Gastroesophageal sphincter (tissue), 4 donors: ENCODE measurements around the gene ZNF565. TPM values are rescaled to one million over a fixed set of nuclear protein-coding genes. Genes with fewer than 3 reads are reported as not detected.
A peak's percentile ranks its signal among the peaks of the same experiment; 100 is the strongest.
"Not testable (repeated sequence)": the region's sequence is repeated elsewhere in the genome, so short reads cannot be mapped to it uniquely, and the experiment has no call there.

Experiments used
- ATAC-seq: fragments of 150-250 bp; one replicate; pipeline ENCODE4 v1.9.1; 2016; ENCODE audit warnings: mild to moderate bottlenecking, moderate library complexity
- H3K27ac ChIP-seq, 4 donors: fragments of 200-600 bp; sonication (generic) in 3 of 4; 1 replicate in 3 of 4; 2 replicates in 1 of 4; pipeline ENCODE4 v1.5.1; 2016 to 2019
- H3K27me3 ChIP-seq: fragments of 200-600 bp; sonication (generic); one replicate; pipeline ENCODE4 v1.5.1; 2019
- H3K36me3 ChIP-seq, 2 donors: fragments of 200-600 bp; sonication (generic); one replicate each; pipeline ENCODE4 v1.5.1; 2019; ENCODE audit warnings: control low read depth in 1 of 2
- H3K4me1 ChIP-seq, 3 donors: fragments of 200-600 bp; sonication (generic); 1 replicate in 2 of 3; 2 replicates in 1 of 3; pipeline ENCODE4 v1.5.1; 2016 to 2019; ENCODE audit warnings: control low read depth in 2 of 3
- H3K4me3 ChIP-seq, 2 donors: fragments of 200-600 bp; sonication (generic); one replicate each; pipeline ENCODE4 v1.5.1; 2019; ENCODE audit warnings: mild to moderate bottlenecking in 1 of 2, moderate library complexity in 1 of 2
- H3K9me3 ChIP-seq, 3 donors: fragments of 200-600 bp; sonication (generic); one replicate each; pipeline ENCODE4 v1.5.1; 2017 to 2019; ENCODE audit warnings: control low read depth in 2 of 3
- EP300 ChIP-seq: sonication (generic); formaldehyde crosslinking; IDR thresholded peaks from one replicate; pipeline ENCODE4 v1.6.1; 2017; ENCODE audit warnings: antibody characterized with exemption, mild to moderate bottlenecking
- POLR2A ChIP-seq, 2 donors: fragments of 450-650 bp; IDR thresholded peaks; one replicate each; pipeline ENCODE4 v1.6.1; 2017; ENCODE audit warnings: antibody characterized with exemption in 2 of 2, mild to moderate bottlenecking in 2 of 2, moderate library complexity in 1 of 2
- POLR2AphosphoS5 ChIP-seq: sonication (generic); formaldehyde crosslinking; IDR thresholded peaks from one replicate; pipeline ENCODE4 v1.6.1; 2017; ENCODE audit warnings: antibody characterized with exemption
- WGBS, 2 donors: methylation state at CpG; one replicate each; pipeline ENCODE4 v1.1.5; 2018; ENCODE audit warnings: low coverage in 1 of 2; 5-methylcytosine and 5-hydroxymethylcytosine counted together
- total RNA-seq, 4 donors: library from RNA; depleted of rRNA; stranded (reverse); fragments of >200 nt; gene quantifications; one replicate each; pipeline ENCODE4 v1.1.0, GENCODE V29; 2016
- TF ChIP-seq, protein P1 (sequence below), 4 experiments: fragments of 200-600 bp in 2 of 4; fragments of 450-650 bp in 2 of 4; sonication (generic) in 1 of 4; IDR thresholded peaks; one replicate each; pipeline ENCODE4 v1.5.1; 2017 to 2019; ENCODE audit warnings: antibody characterized with exemption in 4 of 4, mild to moderate bottlenecking in 2 of 4, moderate library complexity in 2 of 4

ZNF565 gene
- total RNA-seq, 4 donors from 2014 or later = 4.4 to 6.3 (median 5.8) TPM

- no peak overlapping the region for H3K4me3 ChIP-seq
These were observed 22.0 kb upstream of the ZNF565 start for GRCh38 chr19:36236304-36236945.

DNA sequence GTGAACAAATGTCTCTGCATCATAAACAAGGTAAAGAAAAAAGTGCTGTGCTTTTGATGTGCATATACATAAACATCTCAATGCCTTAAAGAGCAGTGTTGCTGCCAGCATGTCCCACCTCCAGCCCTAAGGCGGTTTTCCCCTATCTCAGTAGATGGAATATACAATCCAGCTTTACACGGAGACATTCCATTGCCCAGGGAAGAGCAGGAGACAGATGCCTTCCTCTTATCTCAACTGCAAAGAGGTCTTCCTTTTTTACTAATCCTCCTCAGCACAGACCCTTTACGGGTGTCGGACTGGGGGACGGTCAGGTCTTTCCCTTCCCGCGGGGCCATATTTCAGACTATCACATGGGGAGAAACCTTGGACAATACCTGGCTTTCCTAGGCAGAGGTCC, 19.2 kb upstream of the ZNF565 start:
- not testable (repeated sequence) for H3K4me3 ChIP-seq, H3K27ac ChIP-seq, H3K27me3 ChIP-seq, H3K4me1 ChIP-seq, ATAC-seq
- Histone ChIP-seq H3K36me3 (peaks cover 8 to 99% of the 10 kb centered on the region in 2 donors), H3K9me3 (peaks cover 0 to 21% (median 2%) of the 10 kb centered on the region in 3 donors)
- 55 to 89% methylated on average over 2 of the region's 7 CpGs for WGBS, 2 donors

More at GRCh38 chr19:36236304-36236945, 22.0 kb upstream of the ZNF565 start:
- 89 to 96% methylated on average over 4 to 6 of the region's 6 CpGs for WGBS, 2 donors
- TF ChIP-seq, protein P1, sequence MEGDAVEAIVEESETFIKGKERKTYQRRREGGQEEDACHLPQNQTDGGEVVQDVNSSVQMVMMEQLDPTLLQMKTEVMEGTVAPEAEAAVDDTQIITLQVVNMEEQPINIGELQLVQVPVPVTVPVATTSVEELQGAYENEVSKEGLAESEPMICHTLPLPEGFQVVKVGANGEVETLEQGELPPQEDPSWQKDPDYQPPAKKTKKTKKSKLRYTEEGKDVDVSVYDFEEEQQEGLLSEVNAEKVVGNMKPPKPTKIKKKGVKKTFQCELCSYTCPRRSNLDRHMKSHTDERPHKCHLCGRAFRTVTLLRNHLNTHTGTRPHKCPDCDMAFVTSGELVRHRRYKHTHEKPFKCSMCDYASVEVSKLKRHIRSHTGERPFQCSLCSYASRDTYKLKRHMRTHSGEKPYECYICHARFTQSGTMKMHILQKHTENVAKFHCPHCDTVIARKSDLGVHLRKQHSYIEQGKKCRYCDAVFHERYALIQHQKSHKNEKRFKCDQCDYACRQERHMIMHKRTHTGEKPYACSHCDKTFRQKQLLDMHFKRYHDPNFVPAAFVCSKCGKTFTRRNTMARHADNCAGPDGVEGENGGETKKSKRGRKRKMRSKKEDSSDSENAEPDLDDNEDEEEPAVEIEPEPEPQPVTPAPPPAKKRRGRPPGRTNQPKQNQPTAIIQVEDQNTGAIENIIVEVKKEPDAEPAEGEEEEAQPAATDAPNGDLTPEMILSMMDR (IDR thresholded peaks at IDR 0.05) = no peak
- TF ChIP-seq POLR2AphosphoS5 = no peak
- no peak for TF ChIP-seq EP300
- TF ChIP-seq POLR2A (IDR thresholded peaks at IDR 0.05) = no peak
- H3K9me3 ChIP-seq = peaks cover 0 to 21% (median 2%) of the 10 kb centered on the region in 3 donors
- no peaks in the 10 kb centered on the region for H3K4me1 ChIP-seq
- H3K27me3 ChIP-seq = no peaks in the 10 kb centered on the region
- H3K27ac ChIP-seq = no peak overlapping the region
- no peak for ATAC-seq
- H3K36me3 ChIP-seq = peaks cover 8 to 89% of the 10 kb centered on the region in 2 donors

DNA sequence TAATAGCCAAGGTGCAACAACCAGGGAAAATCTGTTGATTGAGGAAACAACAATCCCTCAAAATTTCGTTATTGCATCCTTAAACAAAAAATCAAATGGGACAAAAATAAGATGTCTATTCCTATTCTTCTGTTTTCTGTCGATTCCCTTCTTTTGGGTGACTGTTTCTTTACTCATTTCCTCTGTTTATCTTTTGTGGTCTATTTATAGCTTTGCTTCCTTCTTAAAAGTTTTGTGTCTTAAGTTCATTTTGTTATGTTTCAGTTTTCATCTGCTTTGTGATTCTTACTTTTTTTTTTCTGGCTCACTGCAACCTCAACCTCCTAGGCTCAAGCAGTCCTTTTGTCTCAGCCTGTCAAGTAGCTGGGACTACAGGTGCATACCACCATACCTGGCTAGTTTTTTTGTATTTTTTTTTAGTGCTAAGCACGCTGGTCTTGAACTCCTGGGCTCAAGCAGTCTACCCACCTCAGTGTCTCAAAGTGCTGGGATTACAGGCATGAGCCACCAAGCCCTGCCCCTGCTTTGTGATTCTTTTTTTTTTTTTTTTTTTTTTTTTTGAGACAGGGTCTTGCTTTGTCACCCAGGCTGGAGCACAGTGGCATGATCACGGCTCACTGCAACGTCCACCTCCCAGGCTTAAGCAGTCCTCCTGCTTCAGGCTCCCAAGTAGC, 10.9 kb upstream of the ZNF565 start:
- TF ChIP-seq POLR2AphosphoS5 (no peak), EP300 (no peak), POLR2A (IDR thresholded peaks at IDR 0.05) (no peak)
- TF ChIP-seq, protein P1 (IDR thresholded peaks at IDR 0.05) = no peak
- Histone ChIP-seq H3K36me3 (peaks cover 0 to 76% of the 10 kb centered on the region in 2 donors), H3K9me3 (no peaks in the 10 kb centered on the region), H3K27ac (peak overlapping the region in 2 of 4 donors; percentile 26 to 36), H3K4me1 (peaks cover 0 to 55% (median 15%) of the 10 kb centered on the region in 3 donors), H3K27me3 (no peaks in the 10 kb centered on the region), H3K4me3 (no peak overlapping the region)
- ATAC-seq = no peak
- 22 to 35% methylated on average over 4 to 5 of the region's 5 CpGs for WGBS, 2 donors

DNA sequence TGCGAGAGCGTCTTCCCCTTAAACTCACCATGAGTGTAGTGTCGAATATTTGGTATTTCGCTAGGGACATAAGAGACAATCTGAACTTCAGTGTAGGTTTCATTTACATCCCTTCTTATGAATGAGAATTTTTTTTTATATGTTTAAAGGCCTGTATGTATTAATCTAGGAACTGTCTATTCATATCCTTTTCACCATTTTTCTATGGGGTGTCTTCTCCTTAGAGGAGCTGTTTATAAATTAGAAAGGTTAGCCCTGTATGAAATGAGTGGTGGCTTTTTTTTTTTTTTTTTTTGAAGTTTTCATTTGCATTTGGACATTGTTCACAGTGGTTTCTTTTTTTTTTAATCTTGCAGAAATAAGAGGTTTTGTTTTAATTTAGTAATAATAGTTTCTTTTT, 8.0 kb upstream of the ZNF565 start:
- 96% methylated on average over 4 of the region's 4 CpGs for WGBS, 2 donors
- no peak overlapping the region for H3K4me3 ChIP-seq
- H3K27ac ChIP-seq = no peak overlapping the region
- TF ChIP-seq POLR2AphosphoS5 (no peak), POLR2A (IDR thresholded peaks at IDR 0.05) (no peak), EP300 (no peak)
- TF ChIP-seq, protein P1 (IDR thresholded peaks at IDR 0.05) = no peak
- H3K27me3 ChIP-seq = no peaks in the 10 kb centered on the region
- ATAC-seq = no peak
- no peaks in the 10 kb centered on the region for H3K9me3 ChIP-seq
- H3K36me3 ChIP-seq = peaks cover 0 to 57% of the 10 kb centered on the region in 2 donors
- peaks cover 0 to 82% (median 15%) of the 10 kb centered on the region in 3 donors for H3K4me1 ChIP-seq

- TF ChIP-seq EP300 = no peak
- TF ChIP-seq POLR2A (IDR thresholded peaks at IDR 0.05) = no peak
- TF ChIP-seq, protein P1 (IDR thresholded peaks at IDR 0.05) = no peak
- no peak for TF ChIP-seq POLR2AphosphoS5
- no peaks in the 10 kb centered on the region for H3K27me3 ChIP-seq
- no peak overlapping the region for H3K4me3 ChIP-seq
- peaks cover 0 to 48% of the 10 kb centered on the region in 2 donors for H3K36me3 ChIP-seq
- H3K4me1 ChIP-seq = peaks cover 0 to 85% (median 18%) of the 10 kb centered on the region in 3 donors
- 89 to 100% methylated on average over 3 to 4 of the region's 4 CpGs for WGBS, 2 donors
- ATAC-seq = no peak
- no peaks in the 10 kb centered on the region for H3K9me3 ChIP-seq
- H3K27ac ChIP-seq = no peak overlapping the region
These were observed 7.0 kb upstream of the ZNF565 start for GRCh38 chr19:36221474-36221873.
